ENCODE measurements around the gene GEMIN2. TPM values are rescaled to one million over a fixed set of nuclear protein-coding genes. Genes with fewer than 3 reads are reported as not detected.

The GEMIN2 gene
- total RNA-seq, 1 donor from 2014 or later = 24.3 TPM

- H3K36me3 Mint-ChIP-seq (ENCODE audit: insufficient read depth) = peaks cover 28% of the 10 kb centered on the region
- H3K4me3 Mint-ChIP-seq (ENCODE audit: low read depth) = peak overlapping the region; percentile 100
- peak overlapping the region; percentile 100 for H3K27ac Mint-ChIP-seq
- H3K4me1 Mint-ChIP-seq (ENCODE audit: low read depth) = peaks cover 14% of the 10 kb centered on the region
- no peak for DNase-seq (ENCODE audit: low spot score, unreplicated experiment)
- no peaks in the 10 kb centered on the region for H3K27me3 Mint-ChIP-seq
- no peaks in the 10 kb centered on the region for H3K9me3 Mint-ChIP-seq (ENCODE audit: low read depth)
- TF ChIP-seq, protein P1, sequence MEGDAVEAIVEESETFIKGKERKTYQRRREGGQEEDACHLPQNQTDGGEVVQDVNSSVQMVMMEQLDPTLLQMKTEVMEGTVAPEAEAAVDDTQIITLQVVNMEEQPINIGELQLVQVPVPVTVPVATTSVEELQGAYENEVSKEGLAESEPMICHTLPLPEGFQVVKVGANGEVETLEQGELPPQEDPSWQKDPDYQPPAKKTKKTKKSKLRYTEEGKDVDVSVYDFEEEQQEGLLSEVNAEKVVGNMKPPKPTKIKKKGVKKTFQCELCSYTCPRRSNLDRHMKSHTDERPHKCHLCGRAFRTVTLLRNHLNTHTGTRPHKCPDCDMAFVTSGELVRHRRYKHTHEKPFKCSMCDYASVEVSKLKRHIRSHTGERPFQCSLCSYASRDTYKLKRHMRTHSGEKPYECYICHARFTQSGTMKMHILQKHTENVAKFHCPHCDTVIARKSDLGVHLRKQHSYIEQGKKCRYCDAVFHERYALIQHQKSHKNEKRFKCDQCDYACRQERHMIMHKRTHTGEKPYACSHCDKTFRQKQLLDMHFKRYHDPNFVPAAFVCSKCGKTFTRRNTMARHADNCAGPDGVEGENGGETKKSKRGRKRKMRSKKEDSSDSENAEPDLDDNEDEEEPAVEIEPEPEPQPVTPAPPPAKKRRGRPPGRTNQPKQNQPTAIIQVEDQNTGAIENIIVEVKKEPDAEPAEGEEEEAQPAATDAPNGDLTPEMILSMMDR (IDR thresholded peaks at IDR 0.05; ENCODE audit: unreplicated experiment) = no peak
Measured at GRCh38 chr14:39176263-39177167, 62.4 kb downstream of the GEMIN2 start.

GRCh38 chr14:39177168-39177545 is 63.0 kb downstream of the GEMIN2 start:
- TF ChIP-seq, protein P1 (IDR thresholded peaks at IDR 0.05; ENCODE audit: unreplicated experiment) = no peak
- Mint-ChIP-seq H3K27me3 (no peaks in the 10 kb centered on the region), H3K4me1 (ENCODE audit: low read depth) (peaks cover 14% of the 10 kb centered on the region), H3K4me3 (ENCODE audit: low read depth) (peak overlapping the region; percentile 62), H3K36me3 (ENCODE audit: insufficient read depth) (peaks cover 28% of the 10 kb centered on the region), H3K9me3 (ENCODE audit: low read depth) (no peaks in the 10 kb centered on the region), H3K27ac (peak overlapping the region; percentile 63)
- no peak for DNase-seq (ENCODE audit: low spot score, unreplicated experiment)

GRCh38 chr14:39179042-39179441 is 64.9 kb downstream of the GEMIN2 start:
- Mint-ChIP-seq H3K4me3 (ENCODE audit: low read depth) (no peak overlapping the region), H3K36me3 (ENCODE audit: insufficient read depth) (peaks cover 36% of the 10 kb centered on the region), H3K4me1 (ENCODE audit: low read depth) (peaks cover 14% of the 10 kb centered on the region), H3K27me3 (no peaks in the 10 kb centered on the region), H3K27ac (peak overlapping the region; percentile 51), H3K9me3 (ENCODE audit: low read depth) (no peaks in the 10 kb centered on the region)
- TF ChIP-seq, protein P1 (IDR thresholded peaks at IDR 0.05; ENCODE audit: unreplicated experiment) = no peak
- no peak for DNase-seq (ENCODE audit: low spot score, unreplicated experiment)

- H3K4me1 Mint-ChIP-seq (ENCODE audit: low read depth) = peaks cover 14% of the 10 kb centered on the region
- no peak overlapping the region for H3K4me3 Mint-ChIP-seq (ENCODE audit: low read depth)
- DNase-seq (ENCODE audit: low spot score, unreplicated experiment) = no peak
- H3K9me3 Mint-ChIP-seq (ENCODE audit: low read depth) = no peaks in the 10 kb centered on the region
- H3K36me3 Mint-ChIP-seq (ENCODE audit: insufficient read depth) = peaks cover 40% of the 10 kb centered on the region
- no peak overlapping the region for H3K27ac Mint-ChIP-seq
- TF ChIP-seq, protein P1 (IDR thresholded peaks at IDR 0.05; ENCODE audit: unreplicated experiment) = no peak
- H3K27me3 Mint-ChIP-seq = no peaks in the 10 kb centered on the region
Measured at GRCh38 chr14:39180553-39180952, 66.4 kb downstream of the GEMIN2 start.

GRCh38 chr14:39181026-39181692 is 67.0 kb downstream of the GEMIN2 start:
- DNase-seq (ENCODE audit: low spot score, unreplicated experiment) = no peak
- TF ChIP-seq, protein P1 (IDR thresholded peaks at IDR 0.05; ENCODE audit: unreplicated experiment) = no peak
- Mint-ChIP-seq H3K4me3 (ENCODE audit: low read depth) (no peak overlapping the region), H3K36me3 (ENCODE audit: insufficient read depth) (peaks cover 35% of the 10 kb centered on the region), H3K9me3 (ENCODE audit: low read depth) (no peaks in the 10 kb centered on the region), H3K27ac (no peak overlapping the region), H3K27me3 (no peaks in the 10 kb centered on the region), H3K4me1 (ENCODE audit: low read depth) (peaks cover 11% of the 10 kb centered on the region)

All from progenitor cell of endocrine pancreas (in vitro differentiated cells).